PC-3 (cell line): ENCODE results near the gene MITF. TPM values are rescaled to one million over a fixed set of nuclear protein-coding genes. Genes with fewer than 3 reads are reported as not detected.

Experiments
- ATAC-seq: fragments of 200-7000 bp; cut with Tn5 transposase; 2 replicates; pipeline ENCODE4 v1.9.1; 2020; ENCODE audit warnings: mild to moderate bottlenecking, moderate library complexity
- BruUV-seq: library from RNA; stranded (reverse); fragments of 400-500 nt; replicated peaks from 2 replicates; lab custom pipeline; 2021; lab: Mats Ljungman, UMichigan
- CTCF ChIA-PET: fragments of 300-600 bp; sonication (Branson Sonifier 250); formaldehyde crosslinking; loops from one replicate; lab custom pipeline; 2022; ENCODE audit warnings: antibody characterized with exemption; lab: Charles Lee
- POLR2A ChIA-PET: fragments of 300-600 bp; sonication (Branson Sonifier 250); formaldehyde crosslinking; loops from one replicate; lab custom pipeline; 2022; ENCODE audit warnings: antibody characterized with exemption; ENCODE audit not compliant: unreplicated experiment; lab: Charles Lee
- DNase-seq: peaks from one replicate; pipeline ENCODE4 v3.0.0-alpha.2; 2015
- H2AFZ ChIP-seq: fragments of 300-600 bp; sonication (generic); 2 replicates; pipeline ENCODE4 v1.6.0; 2016; ENCODE audit warnings: antibody characterized with exemption, low read length
- H3F3A ChIP-seq: fragments of 300-600 bp; sonication (generic); one replicate; pipeline ENCODE4 v1.6.0; 2017; ENCODE audit warnings: antibody characterized with exemption, low read length, control low read depth, mild to moderate bottlenecking; ENCODE audit not compliant: unreplicated experiment
- H3K27ac ChIP-seq: fragments of 300-600 bp; sonication (generic); 2 replicates; pipeline ENCODE4 v1.5.1; 2016; ENCODE audit warnings: mild to moderate bottlenecking, low read length
- H3K27me3 ChIP-seq: fragments of 300-600 bp; sonication (generic); 2 replicates; pipeline ENCODE4 v1.6.1; 2016; ENCODE audit warnings: low read length, mixed read lengths
- H3K36me3 ChIP-seq: fragments of 300-600 bp; sonication (generic); 2 replicates; pipeline ENCODE4 v1.6.1; 2016; ENCODE audit warnings: low read depth, mixed run types, low read length, mixed read lengths
- H3K4me1 ChIP-seq: fragments of 300-600 bp; sonication (generic); 2 replicates; pipeline ENCODE4 v1.5.1; 2016; ENCODE audit warnings: low read length; ENCODE audit not compliant: insufficient read depth
- H3K4me2 ChIP-seq: fragments of 300-600 bp; sonication (generic); 2 replicates; pipeline ENCODE4 v1.6.0; 2016; ENCODE audit warnings: low read length
- H3K4me3 ChIP-seq: fragments of 300-600 bp; sonication (generic); 2 replicates; pipeline ENCODE4 v1.5.1; 2016; ENCODE audit warnings: mild to moderate bottlenecking, low read length, mixed read lengths
- H3K79me2 ChIP-seq: fragments of 300-600 bp; sonication (generic); 2 replicates; pipeline ENCODE4 v1.6.1; 2017; ENCODE audit warnings: low read length, mixed read lengths
- H3K9ac ChIP-seq: fragments of 300-600 bp; sonication (generic); 2 replicates; pipeline ENCODE4 v1.6.0; 2016; ENCODE audit warnings: mild to moderate bottlenecking, low read length
- H3K9me2 ChIP-seq: fragments of 300-600 bp; sonication (generic); replicated peaks from 2 replicates; pipeline ENCODE4 v1.6.1; 2016; ENCODE audit warnings: mixed run types, low read length, mixed read lengths
- H3K9me3 ChIP-seq: fragments of 300-600 bp; sonication (generic); 2 replicates; pipeline ENCODE4 v1.6.1; 2016; ENCODE audit warnings: low read length, mixed read lengths
- H4K20me1 ChIP-seq: fragments of 300-600 bp; sonication (generic); 2 replicates; pipeline ENCODE4 v1.6.1; 2016; ENCODE audit warnings: low read length, mixed read lengths
- CTCF ChIP-seq: fragments of 300-600 bp; sonication (generic); conservative IDR thresholded peaks from 2 replicates; pipeline ENCODE4 v1.5.1; 2017; ENCODE audit warnings: antibody characterized with exemption, low read depth, mild to moderate bottlenecking, low read length
- EZH2 ChIP-seq: fragments of 300-600 bp; sonication (generic); IDR thresholded peaks from one replicate; pipeline ENCODE4 v1.6.1; 2017; ENCODE audit warnings: antibody characterized with exemption, mild to moderate bottlenecking, low read length; ENCODE audit not compliant: unreplicated experiment
- EZH2phosphoT487 ChIP-seq: fragments of 300-600 bp; sonication (generic); IDR thresholded peaks from 2 replicates; pipeline ENCODE4 v1.6.1; 2018; ENCODE audit warnings: mild to moderate bottlenecking, antibody characterized with exemption, low read length, borderline replicate concordance
- intact Hi-C: fragments of 100-400 bp; cut with micrococcal nuclease; formaldehyde crosslinking; loops from 2 replicates; pipeline ENCODE4 v1.9.0; 2023
- total RNA-seq: library from RNA; depleted of rRNA; stranded (reverse); fragments of >200 nt; gene quantifications from 2 replicates; pipeline ENCODE4 v1.2.3, GENCODE V29; 2014

The MITF gene
- total RNA-seq, 1 experiment from 2014 or later, result 7.6 TPM

- Histone ChIP-seq H3F3A (no peaks in the 10 kb centered on the region), H3K9ac (no peak overlapping the region), H3K79me2 (no peaks in the 10 kb centered on the region), H3K4me3 (no peak overlapping the region), H3K36me3 (no peaks in the 10 kb centered on the region), H3K27ac (no peak overlapping the region), H2AFZ (no peak overlapping the region), H3K9me3 (no peaks in the 10 kb centered on the region), H3K4me1 (no peaks in the 10 kb centered on the region), H3K27me3 (no peaks in the 10 kb centered on the region), H3K4me2 (no peak overlapping the region), H3K9me2 (no peaks in the 10 kb centered on the region), H4K20me1 (no peaks in the 10 kb centered on the region)
- no TSS peak for BruUV-seq
- POLR2A ChIA-PET, result no interaction called here
- intact Hi-C loops, result no loop called here
- TF ChIP-seq CTCF (no peak), EZH2 (no peak), EZH2phosphoT487 (no peak)
- no peak for ATAC-seq
- CTCF ChIA-PET, result no interaction called here
- no peak for DNase-seq
Measured at GRCh38 chr3:69986419-69986818, 247.2 kb downstream of the MITF start.

DNA sequence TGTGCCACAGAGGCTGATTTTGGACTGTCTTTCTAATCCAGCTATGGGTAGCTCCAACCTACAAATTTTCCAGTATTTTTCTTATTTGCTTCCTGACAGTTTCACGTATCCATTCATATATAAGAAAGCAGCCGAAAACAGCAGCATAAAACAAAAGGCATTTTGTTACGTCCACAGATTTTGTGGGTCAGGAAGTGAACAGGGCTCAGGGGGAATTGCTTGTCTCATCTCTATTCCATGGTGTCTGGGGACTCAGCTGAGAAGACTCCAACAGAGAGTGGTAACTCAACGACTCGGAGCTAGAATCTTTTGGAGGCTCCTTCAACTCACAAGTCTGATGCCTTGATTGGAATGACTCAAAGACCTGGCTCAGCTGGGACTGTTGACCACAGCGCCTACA, 248.6 kb downstream of the MITF start:
- BruUV-seq, result no TSS peak
- intact Hi-C loops, result no loop called here

DNA sequence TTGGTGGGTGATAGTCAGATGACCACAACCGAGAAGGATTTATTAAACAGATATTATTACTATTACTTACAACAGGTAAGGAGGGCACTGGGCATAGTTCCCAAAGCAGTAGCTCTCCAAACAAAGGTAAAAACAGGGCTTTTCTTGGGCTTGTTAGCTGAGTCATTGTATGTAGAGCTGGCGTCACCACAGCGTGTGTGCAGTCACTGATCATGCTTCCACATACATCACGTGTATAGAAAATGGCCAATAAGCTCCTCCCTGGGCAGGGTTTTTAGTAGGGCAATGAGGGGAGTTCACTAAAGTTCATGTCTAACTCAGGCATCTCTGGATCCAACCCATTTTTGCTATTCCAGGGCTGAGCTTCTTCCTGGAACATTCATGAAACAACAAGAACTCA, 254.5 kb downstream of the MITF start:
- H3K27me3 ChIP-seq, result no peaks in the 10 kb centered on the region
- DNase-seq (no peak), ATAC-seq (no peak)
- H3K4me2 ChIP-seq, result no peak overlapping the region
- no peaks in the 10 kb centered on the region for H3K4me1 ChIP-seq
- intact Hi-C loops, result no loop called here
- no peaks in the 10 kb centered on the region for H3F3A ChIP-seq
- H3K9me2 ChIP-seq, result no peaks in the 10 kb centered on the region
- no peaks in the 10 kb centered on the region for H4K20me1 ChIP-seq
- TF ChIP-seq EZH2phosphoT487 (no peak), EZH2 (no peak), CTCF (no peak)
- H3K79me2 ChIP-seq, result no peaks in the 10 kb centered on the region
- no peak overlapping the region for H3K9ac ChIP-seq
- BruUV-seq, result no TSS peak
- CTCF ChIA-PET, result no interaction called here
- H3K9me3 ChIP-seq, result no peaks in the 10 kb centered on the region
- H3K4me3 ChIP-seq, result no peak overlapping the region
- POLR2A ChIA-PET, result no interaction called here
- no peak overlapping the region for H3K27ac ChIP-seq
- H3K36me3 ChIP-seq, result no peaks in the 10 kb centered on the region
- no peak overlapping the region for H2AFZ ChIP-seq

More for the DNA sequence above, 248.6 kb downstream of the MITF start:
- POLR2A ChIA-PET, result no interaction called here
- ATAC-seq (no peak), DNase-seq (no peak)
- H4K20me1 ChIP-seq, result no peaks in the 10 kb centered on the region
- no peaks in the 10 kb centered on the region for H3F3A ChIP-seq
- no peak overlapping the region for H3K27ac ChIP-seq
- H3K9me3 ChIP-seq, result no peaks in the 10 kb centered on the region
- H3K4me1 ChIP-seq, result no peaks in the 10 kb centered on the region
- no peaks in the 10 kb centered on the region for H3K79me2 ChIP-seq
- no peaks in the 10 kb centered on the region for H3K36me3 ChIP-seq
- no peak overlapping the region for H3K4me2 ChIP-seq
- H2AFZ ChIP-seq, result no peak overlapping the region
- H3K9me2 ChIP-seq, result no peaks in the 10 kb centered on the region
- CTCF ChIA-PET, result no interaction called here
- no peak overlapping the region for H3K9ac ChIP-seq
- H3K27me3 ChIP-seq, result no peaks in the 10 kb centered on the region
- H3K4me3 ChIP-seq, result no peak overlapping the region
- no peak for TF ChIP-seq EZH2
- TF ChIP-seq CTCF, result no peak
- TF ChIP-seq EZH2phosphoT487, result no peak
